Lung microvascular endothelial cell (primary cell): ENCODE measurements around the gene CRTC3. TPM values are rescaled to one million over a fixed set of nuclear protein-coding genes. Genes with fewer than 3 reads are reported as not detected.
"Not testable (repeated sequence)": the region's sequence is repeated elsewhere in the genome, so short reads cannot be mapped to it uniquely, and the experiment has no call there.

ENCODE experiments used
- DNase-seq, 2 donors: peaks; one replicate each; pipeline versions ENCODE4 v3.0.0 to v3.0.0-alpha.2; 2010; ENCODE audit warnings: low read depth in 2 of 2
- total RNA-seq: library from RNA; depleted of rRNA; stranded (reverse); fragments of >200 nt; gene quantifications from 2 replicates; pipeline ENCODE4 v1.2.1, GENCODE V29; 2014

CRTC3 gene
- total RNA-seq, 1 donor from 2014 or later = 8.7 TPM

GRCh38 chr15:90520365-90520764 lies 9.4 kb upstream of the CRTC3 start:
- DNase-seq = no peak

GRCh38 chr15:90523373-90523772 lies 6.3 kb upstream of the CRTC3 start:
- no peak for DNase-seq

GRCh38 chr15:90524018-90524803 lies 5.5 kb upstream of the CRTC3 start:
- DNase-seq = not testable (repeated sequence)

- no peak for DNase-seq
Observed at GRCh38 chr15:90529011-90529370, 732 bp upstream of the CRTC3 start.

GRCh38 chr15:90530250-90531051 lies 728 bp downstream of the CRTC3 start:
- peak; percentile 54 to 57 for DNase-seq

GRCh38 chr15:90531147-90531546 lies 1.4 kb downstream of the CRTC3 start:
- no peak for DNase-seq

GRCh38 chr15:90535254-90535653 lies 5.5 kb downstream of the CRTC3 start:
- no peak for DNase-seq

- DNase-seq = no peak
Observed at GRCh38 chr15:90539789-90540188, 10.1 kb downstream of the CRTC3 start.

GRCh38 chr15:90540768-90541167 lies 11.0 kb downstream of the CRTC3 start:
- no peak for DNase-seq

GRCh38 chr15:90545095-90545494 lies 15.4 kb downstream of the CRTC3 start:
- DNase-seq = peak; percentile 19 to 72

- no peak for DNase-seq
Observed at GRCh38 chr15:90547540-90547939, 17.8 kb downstream of the CRTC3 start.

- DNase-seq = no peak
Observed at GRCh38 chr15:90550919-90551318, 21.2 kb downstream of the CRTC3 start.

GRCh38 chr15:90552162-90552928 lies 22.6 kb downstream of the CRTC3 start:
- DNase-seq = no peak

GRCh38 chr15:90552929-90553211 lies 23.1 kb downstream of the CRTC3 start:
- no peak for DNase-seq

- no peak for DNase-seq
Observed at GRCh38 chr15:90553248-90553745, 23.6 kb downstream of the CRTC3 start.

GRCh38 chr15:90557186-90558084 lies 27.7 kb downstream of the CRTC3 start:
- DNase-seq = peak; percentile 20 to 85

- peak; percentile 2 to 20 for DNase-seq
Observed at GRCh38 chr15:90558171-90558573, 28.4 kb downstream of the CRTC3 start.

GRCh38 chr15:90559119-90559518 lies 29.4 kb downstream of the CRTC3 start:
- DNase-seq = no peak

- DNase-seq = peak; percentile 67 to 72
Observed at GRCh38 chr15:90560229-90560776, 30.6 kb downstream of the CRTC3 start.

- DNase-seq = no peak
Observed at GRCh38 chr15:90561344-90562244, 31.9 kb downstream of the CRTC3 start.
